Left cardiac atrium (tissue), 4 donors: ENCODE data around the gene ENTPD8. TPM values are rescaled to one million over a fixed set of nuclear protein-coding genes. Genes with fewer than 3 reads are reported as not detected.

Source experiments
- ATAC-seq, 2 donors: fragments of 200-7000 bp; cut with Tn5 transposase; one replicate each; pipeline ENCODE4 v1.9.1; 2020; ENCODE audit warnings: mild to moderate bottlenecking in 2 of 2, moderate library complexity in 2 of 2
- DNase-seq: peaks from one replicate; pipeline ENCODE4 v3.0.0-alpha.2; 2020
- intact Hi-C, 2 donors: fragments of 100-400 bp; cut with DNase I; formaldehyde crosslinking; loops; one replicate each; pipeline versions ENCODE4 v1.14.1 to v1.15.1; 2022 to 2023
- long read RNA-seq: library from polyadenylated mRNA; unstranded; transcript quantifications from one replicate; pipeline ENCODE4 v2.0.0, GENCODE V29; 2021
- total RNA-seq, 2 donors: library from RNA; stranded (reverse); fragmentation: NEBNext Ultra II Directional; extraction: Animal tissue kit (Norgen Biotek cat#: 25700); gene quantifications; one replicate each; pipeline ENCODE4 v1.2.1, GENCODE V29; 2021
- donor health status: DM: no; HTN: yes; CAD: no.
- donor health status: DM: no; HTN: yes; CAD: no; lungs with severe emphysema.
- donor health status: DM: yes; HTN: yes; CAD: no.
- donor health status: Dilated cardiomyopathy.

Gene ENTPD8
- not detected for total RNA-seq
- long read RNA-seq = 0 reads

- ATAC-seq = peak; percentile 24 to 42
- intact Hi-C loops = no loop called here
- peak; percentile 29 for DNase-seq
Measured at GRCh38 chr9:137441289-137441934, at the start of gene ENTPD8. Gene ENTPD8, minus strand, starts transcription at chr9:137441357. Its CDS starts 3,072 bp downstream, at chr9:137438285.

GRCh38 chr9:137490532-137491186 is 49.5 kb upstream of the ENTPD8 start:
- intact Hi-C loops = no loop called here
- DNase-seq (no peak), ATAC-seq (no peak)

DNA sequence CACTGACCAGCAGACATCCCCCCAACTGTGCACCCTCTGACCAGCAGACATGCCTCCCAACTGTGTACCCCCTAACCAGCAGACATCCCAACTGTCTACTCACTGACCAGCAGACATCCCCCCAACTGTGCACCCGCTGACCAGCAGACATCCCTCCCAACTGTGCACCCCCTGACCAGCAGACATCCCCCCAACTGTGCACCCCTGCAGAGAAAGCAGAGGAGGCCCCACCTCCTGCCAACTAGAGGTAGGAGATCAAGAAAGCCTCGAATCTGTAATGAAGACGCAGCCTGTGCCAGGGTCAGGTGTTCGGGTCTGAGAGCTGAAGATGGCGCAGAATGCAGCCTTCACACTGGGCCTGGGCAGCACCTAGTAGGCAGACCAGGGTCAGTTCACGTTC is 47.7 kb upstream of the ENTPD8 start:
- no peak for DNase-seq

GRCh38 chr9:137488327-137488653 is 47.1 kb upstream of the ENTPD8 start:
- no peak for DNase-seq
- intact Hi-C loops = no loop called here
- ATAC-seq = no peak

More for the DNA sequence above, 47.7 kb upstream of the ENTPD8 start:
- no peak for ATAC-seq
- intact Hi-C loops = no loop called here

- ATAC-seq = no peak
- intact Hi-C loops = no loop called here
- DNase-seq = no peak
Measured at GRCh38 chr9:137487454-137488326, 46.5 kb upstream of the ENTPD8 start.

GRCh38 chr9:137486545-137487453 is 45.6 kb upstream of the ENTPD8 start:
- ATAC-seq (no peak), DNase-seq (no peak)
- intact Hi-C loops = no loop called here

DNA sequence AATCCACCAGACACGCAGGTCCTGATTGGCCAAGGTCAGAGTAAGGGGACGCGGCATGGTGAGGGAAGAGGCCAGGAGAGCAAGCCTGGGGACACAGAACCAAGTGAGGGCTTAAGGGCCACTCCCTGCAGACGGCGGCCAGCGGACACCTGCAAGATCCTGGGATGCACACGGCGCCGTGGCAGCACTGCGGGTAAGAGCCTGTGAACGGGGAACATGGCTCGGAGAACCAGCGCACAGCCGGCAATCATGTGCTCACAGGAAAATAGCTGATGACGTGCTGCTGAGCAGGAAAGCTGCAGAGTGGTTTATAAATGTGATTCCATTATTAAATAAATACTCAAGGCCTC is 45.0 kb upstream of the ENTPD8 start:
- ATAC-seq (no peak), DNase-seq (no peak)
- intact Hi-C loops = no loop called here

DNA sequence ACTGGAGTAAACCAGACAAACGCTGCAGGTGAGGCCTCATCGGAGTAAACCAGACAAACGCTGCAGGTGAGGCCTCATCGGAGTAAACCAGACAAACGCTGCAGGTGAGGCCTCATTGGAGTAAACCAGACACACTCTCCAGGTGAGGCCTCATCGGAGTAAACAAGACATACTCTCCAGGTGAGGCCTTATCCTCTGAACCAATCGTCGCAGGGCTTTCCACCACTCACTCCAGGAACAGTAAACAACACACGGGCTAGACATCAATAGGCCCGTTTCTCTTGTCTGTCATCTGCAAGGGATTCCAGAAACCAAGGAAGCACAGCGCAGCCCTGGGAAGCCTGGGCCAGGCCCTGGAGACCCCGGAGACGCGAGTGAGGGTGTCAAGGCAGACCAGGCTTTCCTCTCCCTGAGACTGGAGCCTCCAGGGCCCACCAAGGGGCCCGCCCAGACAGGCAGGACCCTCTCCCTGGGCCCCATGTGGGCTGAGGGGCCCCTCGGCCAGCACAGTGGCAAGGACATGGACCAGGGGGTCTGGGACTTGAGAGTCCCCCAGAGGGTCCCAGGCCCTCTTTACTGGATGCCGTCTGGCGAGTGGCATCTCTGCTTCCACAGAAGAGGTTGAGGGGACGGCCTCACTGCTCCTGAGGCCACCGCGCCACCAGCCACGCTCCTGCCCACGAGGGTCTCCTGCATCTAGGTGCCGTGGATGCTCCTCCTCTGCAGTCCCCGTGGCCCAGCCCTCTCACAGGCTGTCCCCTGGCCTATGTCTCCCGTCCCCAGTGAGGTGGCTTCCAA is 44.4 kb upstream of the ENTPD8 start:
- no peak for ATAC-seq

GRCh38 chr9:137484551-137485315 is 43.6 kb upstream of the ENTPD8 start:
- no peak for DNase-seq
- ATAC-seq = no peak

More for the DNA sequence above, 44.4 kb upstream of the ENTPD8 start:
- DNase-seq = no peak
- intact Hi-C loops = no loop called here

DNA sequence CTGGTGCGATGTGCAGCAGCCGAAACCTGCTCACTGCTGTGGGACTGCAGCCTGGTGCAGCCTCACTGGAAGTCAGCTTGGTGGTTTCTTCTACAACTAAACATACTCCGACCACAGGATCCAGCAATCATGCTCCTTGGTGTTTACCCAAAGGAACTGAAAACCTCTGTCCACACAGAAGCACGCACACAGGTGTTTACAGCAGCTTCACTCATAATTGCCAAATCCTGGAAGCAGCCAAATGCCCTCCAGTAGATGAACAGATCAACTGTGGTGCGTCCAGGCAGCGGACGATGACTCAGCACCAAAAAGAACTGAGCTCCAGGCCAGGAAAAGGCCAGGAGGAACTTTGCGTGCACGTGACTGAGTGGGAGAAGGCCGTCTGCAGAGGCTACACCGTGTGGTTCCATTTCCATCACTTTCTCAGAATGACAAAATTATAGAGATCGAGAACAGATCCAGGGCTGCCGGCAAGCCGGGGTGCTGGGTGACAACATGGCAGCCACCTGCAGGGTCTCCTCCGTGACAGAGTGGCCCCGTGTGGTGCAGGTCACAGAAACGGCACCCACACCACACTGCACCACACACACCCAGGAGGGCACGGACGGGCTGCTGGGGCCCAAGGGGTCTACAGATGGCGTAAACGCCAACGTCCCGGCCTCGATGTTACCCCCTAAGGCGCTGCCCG is 41.1 kb upstream of the ENTPD8 start:
- ATAC-seq = peak; percentile 65 to 68
- no peak for DNase-seq
- intact Hi-C loops = no loop called here

More at GRCh38 chr9:137484551-137485315, 43.6 kb upstream of the ENTPD8 start:
- intact Hi-C loops = no loop called here

GRCh38 chr9:137480686-137481683 is 39.8 kb upstream of the ENTPD8 start:
- ATAC-seq (no peak), DNase-seq (no peak)
- intact Hi-C loops = no loop called here

DNA sequence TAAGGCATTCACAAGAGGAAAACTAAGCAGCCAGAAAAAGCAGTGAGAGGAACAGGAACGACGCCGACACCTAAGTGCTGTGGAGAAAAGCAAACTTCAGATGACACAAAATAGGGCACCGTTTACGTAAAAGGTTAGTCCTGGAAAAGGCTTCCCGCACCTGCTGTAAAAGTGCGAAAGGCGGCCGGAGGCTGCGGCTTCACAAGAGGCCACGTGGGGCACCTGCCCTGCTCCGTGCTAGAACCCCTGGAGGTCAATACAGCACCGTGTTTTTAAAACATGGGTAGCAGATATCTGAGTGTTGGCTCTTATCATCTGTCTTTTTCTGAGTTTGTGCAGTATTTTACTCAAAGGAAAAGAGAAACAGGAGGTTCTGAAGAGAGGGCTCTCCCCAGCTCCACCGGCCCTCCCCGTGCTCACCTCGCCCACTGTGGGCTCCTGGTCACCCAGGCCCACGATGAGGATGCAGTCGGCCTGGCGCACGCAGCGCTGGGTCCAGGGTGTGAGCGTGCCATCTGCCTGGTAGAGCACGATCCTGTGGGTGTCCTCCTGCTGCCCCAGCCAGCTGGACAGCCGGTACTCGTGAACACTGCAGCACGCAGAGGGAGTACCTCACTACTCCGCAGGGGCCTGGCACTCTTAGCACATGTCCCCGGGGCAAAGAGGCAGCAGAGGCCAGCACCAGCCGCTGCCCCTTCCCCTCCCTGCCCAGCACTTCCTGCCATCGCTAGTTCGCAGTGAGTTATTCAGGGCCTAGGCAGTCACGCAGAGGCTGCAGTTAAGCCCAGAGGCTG is 38.9 kb upstream of the ENTPD8 start:
- no peak for ATAC-seq
- no peak for DNase-seq
- intact Hi-C loops = no loop called here

DNA sequence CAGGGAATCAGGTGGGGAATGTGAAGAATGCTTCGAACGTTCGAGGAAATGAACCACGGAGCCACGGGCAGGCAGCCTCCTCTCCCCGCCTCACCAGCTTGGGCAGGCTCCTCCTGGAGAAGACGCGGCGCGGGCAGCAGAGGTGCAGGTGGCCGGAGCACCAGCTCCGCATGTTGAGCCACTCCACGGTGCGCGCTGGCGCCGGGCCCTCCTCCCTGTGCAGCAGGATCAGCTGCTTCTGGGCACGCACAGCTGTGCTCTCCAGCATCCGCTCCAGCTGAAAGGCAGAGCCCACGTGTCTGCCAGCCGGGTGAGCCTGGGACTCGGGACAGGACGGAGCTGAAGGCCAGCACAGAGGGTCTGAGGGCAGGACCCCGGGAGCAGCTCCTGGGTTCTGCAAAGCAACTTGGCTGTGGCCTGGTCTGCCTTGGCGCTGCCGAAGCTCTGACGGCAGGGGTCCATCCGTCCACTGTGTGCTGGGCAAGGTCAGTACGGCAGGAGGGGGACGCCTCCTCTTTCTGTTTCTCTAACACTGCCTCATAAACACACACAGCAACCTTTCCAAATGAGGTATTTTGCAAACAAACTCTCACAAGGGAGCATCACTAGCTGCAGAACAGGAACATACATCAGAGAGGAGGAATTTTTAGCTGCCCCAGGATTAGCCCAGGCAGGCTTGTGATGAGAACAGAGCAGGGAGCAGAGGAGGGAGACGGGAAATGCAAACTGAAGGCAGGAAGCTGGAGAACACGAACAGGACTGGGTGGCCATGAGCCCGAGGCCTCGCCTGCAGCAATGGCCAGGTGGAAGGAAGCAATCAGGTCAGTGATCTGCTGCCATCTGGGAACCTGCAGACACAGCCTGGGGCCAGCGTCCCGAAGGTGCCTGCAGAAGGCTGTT is 38.1 kb upstream of the ENTPD8 start:
- DNase-seq = no peak
- no peak for ATAC-seq
- intact Hi-C loops = no loop called here

- no peak for ATAC-seq
- intact Hi-C loops = no loop called here
- DNase-seq = no peak
Measured at GRCh38 chr9:137478613-137478961, 37.4 kb upstream of the ENTPD8 start.
